HG02852 (cell line): ENCODE data around the gene IQCK.
"Not testable (repeated sequence)": the region's sequence is repeated elsewhere in the genome, so short reads cannot be mapped to it uniquely, and the experiment has no call there.

Experiments used
- ATAC-seq: cut with Tn5 transposase; IDR thresholded peaks from one replicate; pipeline ENCODE4 v1.9.1; 2021; ENCODE audit warnings: mild to moderate bottlenecking, moderate library complexity; ENCODE audit not compliant: unreplicated experiment

IQCK gene

DNA sequence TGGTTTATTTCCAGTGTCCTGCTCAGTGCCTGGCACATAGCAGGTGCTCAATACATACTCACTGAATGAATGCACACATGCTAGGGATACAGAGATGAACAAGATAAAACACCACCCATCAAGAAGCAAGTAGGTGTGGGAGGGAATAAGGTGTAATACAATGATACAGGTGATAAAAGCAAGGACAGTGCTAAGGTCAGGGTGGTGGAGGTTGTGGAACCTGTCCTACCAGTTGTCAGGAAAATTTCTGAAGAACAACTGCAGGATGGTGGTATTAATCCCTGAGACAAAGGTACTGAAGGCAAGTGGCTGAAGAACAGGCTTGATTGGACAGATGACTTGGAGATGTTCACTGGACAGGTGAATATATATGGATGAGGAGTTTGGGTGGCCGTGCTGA, 1.9 kb upstream of the IQCK start:
- no peak for ATAC-seq

DNA sequence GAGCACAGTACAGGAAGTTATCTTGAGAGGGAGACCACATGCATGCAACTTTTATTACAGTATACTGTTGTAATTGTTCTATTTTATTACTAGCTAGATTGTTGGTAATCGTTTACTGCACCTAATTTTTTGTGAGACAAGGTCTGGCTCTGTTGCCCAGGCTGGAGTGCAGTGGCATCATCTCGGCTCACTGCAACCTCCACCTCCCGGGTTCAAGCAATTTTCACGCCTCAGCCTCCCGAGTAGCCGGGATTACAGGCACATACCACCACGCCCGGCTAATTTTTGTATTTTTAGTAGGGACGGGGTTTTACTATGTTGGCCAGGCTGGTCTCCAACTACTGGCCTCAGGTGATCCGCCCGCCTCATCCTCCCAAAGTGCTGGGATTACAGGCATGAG, 1.3 kb upstream of the IQCK start:
- ATAC-seq, result not testable (repeated sequence)

DNA sequence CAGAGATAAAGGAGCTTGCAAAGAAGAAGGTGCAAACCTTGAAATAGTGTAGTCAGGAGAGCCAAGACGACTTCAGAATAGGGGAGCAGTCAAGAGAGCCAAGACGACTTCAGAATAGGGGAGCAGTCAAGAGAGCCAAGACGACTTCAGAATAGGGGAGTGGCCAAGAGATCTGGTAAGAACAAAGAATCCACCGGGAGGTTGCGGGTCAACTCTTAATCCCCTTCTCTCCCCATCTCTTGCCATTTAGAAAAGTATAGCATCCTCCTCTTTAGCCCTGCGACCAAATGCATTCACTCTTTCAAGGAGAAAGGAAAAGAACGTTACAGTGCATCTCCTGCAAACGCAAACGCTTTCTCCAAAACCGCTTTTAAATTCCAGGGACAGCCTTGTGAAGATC, 757 bp upstream of the IQCK start:
- ATAC-seq, result no peak

DNA sequence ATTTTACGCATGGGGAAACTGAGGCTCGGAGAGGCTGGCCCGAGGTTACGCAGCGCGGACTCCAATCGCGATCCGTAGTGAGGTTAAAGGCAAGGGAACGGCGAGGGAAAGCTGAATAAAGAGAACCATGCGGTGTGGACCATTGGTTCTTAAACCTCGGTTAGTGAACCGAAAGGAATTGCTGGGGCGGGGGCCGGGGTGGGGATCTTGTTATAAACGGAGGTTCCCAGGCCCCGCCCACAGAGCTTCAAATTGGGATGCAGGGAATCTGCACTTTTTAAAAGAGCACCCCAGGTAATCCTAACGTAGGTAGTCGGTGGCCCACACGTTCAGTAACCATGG, 524 bp downstream of the IQCK start:
- no peak for ATAC-seq

DNA sequence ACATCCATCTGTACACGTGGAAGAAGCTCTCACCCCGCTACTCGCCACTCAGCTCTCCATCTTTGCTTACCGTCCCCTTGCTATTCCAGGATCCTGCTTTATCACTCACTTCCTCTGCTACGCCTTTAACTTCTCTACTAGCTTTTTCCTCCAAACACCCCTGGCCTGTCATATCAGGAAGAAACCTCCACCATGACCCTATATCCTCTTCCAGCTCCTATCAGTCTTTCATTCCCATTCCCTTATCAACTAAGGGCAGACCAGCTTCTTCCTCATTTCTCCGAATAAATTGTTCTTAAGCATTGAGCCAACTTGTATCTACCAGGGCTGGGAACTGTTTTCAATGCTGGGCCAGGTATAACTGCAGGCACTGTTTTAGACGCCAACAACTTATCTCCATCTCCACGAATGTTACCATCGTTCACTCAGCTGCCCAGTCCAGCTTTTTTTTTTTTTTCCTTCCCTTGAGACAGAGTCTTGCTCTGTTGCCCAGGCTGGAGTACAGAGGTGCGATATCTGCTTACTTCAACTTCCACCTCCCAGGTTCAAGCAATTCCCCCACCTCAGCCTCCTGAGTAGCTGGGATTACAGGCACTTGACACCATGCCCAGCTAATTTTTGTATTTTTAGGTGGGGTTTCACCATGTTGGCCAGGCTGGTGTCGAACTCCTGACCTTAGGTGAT, 4.3 kb downstream of the IQCK start:
- ATAC-seq, result no peak

DNA sequence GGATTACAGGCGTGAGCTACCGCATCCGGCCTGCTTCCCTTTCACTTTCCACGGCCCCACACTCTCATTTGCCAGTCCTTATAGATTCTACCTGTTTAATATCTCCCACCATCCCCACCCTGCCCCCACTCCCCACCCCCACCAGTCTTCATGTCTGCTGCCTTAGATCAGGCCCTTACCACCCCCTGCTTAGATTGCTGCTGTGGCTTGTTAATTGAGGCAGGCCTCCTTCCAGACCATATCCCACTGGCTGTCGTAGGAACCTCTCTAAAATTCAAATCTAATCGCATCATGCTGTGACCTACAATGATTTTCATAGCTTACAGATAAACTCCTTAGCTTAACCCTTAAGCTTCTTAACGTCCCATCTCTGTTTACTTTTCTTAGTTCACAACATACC, 4.9 kb downstream of the IQCK start:
- ATAC-seq, result no peak

DNA sequence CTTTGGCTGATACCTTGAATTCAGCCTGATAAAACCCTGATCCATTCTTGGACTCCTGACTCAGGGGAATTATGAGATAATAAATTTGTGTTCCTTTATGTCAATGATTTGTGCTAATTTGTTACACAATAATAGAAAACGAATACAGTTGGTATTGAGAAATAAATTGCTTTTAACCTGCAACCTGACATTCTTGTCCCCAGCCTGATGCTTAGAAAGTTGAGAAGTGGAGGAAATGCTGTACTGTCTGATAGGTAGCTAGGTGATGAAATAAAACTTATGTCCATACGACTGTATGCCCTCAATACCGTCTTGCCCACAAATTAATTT, 10.5 kb downstream of the IQCK start:
- no peak for ATAC-seq

DNA sequence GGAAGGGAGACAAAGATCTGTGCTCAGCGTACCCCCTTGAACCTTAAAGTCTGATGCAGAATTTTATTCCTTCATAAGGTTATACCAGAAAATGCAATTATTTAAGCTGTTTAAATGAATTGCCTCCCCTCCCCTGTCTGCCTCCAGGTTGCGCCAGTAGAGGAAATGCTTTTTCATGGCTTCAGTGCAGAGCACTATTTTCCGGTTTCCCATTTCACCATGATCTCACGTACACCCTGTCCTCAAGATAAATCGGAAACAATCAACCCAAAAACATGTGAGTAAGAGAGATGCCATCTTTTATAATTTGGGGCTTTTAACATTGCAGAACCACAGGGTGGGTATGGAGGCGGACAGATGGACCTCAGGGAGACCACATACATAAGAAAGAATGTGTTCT, 15.5 kb downstream of the IQCK start:
- no peak for ATAC-seq

DNA sequence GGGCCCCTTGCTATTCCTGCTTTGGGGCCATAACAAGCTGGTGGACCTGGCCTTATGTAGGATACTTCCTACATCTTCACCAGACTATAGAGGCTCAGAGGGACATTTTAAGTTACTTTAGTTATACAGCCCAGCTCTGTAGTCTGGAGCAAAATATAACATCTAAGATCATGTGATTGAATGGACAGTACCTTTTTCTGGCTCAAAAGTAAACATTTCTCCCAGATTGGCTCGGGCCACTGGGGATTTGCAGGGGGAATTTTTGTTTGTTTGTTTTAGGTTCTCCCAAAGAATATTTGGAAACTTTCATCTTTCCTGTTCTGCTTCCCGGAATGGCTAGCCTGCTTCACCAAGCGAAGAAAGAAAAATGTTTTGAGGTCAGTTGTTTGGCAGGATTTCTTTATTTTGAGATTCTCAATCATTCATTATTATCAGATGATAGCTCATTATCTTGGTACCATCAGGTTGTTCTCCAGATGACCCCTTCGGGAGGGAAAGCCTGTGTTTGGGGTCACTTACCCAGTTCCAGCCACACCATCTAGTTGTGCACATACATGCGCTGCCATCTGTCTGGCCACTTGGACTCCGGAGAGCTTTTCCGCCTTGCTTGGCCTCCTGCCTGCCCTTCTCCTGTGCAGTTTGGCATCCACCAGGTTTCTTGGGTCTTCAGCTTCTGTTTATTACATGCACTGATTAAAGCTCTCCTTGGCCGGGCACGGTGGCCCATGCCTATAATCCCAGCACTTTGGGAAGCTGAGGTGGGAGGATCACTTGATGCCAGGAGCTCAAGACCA, 17.2 kb downstream of the IQCK start:
- no peak for ATAC-seq

DNA sequence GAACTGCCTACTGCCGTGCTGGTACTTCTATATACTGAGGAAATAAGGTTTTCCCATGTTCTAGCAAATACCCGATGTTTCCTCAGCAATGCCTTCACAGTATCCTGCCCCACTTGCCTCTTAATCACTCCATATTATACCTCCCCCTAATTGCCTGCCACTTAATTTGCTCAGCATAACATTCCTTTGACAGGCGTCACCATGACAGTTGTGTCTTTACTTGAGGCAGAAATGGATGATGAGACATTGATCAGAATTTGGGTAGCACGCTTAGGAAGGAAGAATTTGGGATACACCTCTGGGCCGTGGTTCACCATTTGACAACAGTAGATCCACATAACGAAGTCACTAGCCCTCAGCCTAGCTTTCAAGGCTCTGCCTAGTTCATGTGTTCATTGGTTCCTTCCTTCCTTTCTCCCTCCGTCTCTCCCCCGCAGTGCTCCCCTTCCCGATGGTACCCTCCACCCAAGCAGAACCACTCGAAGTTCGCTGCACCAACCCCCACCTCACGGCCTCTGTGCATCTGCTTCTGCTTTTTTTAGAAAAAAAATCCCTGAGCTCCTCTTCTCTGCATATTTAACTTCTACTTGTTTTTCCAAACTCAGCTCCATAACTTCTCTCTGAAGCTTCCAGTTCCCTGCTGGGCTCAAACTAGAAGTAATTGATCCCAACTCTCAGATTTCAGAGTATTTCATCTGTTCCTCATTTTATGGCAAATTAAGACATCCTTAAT, 19.4 kb downstream of the IQCK start:
- ATAC-seq, result no peak

DNA sequence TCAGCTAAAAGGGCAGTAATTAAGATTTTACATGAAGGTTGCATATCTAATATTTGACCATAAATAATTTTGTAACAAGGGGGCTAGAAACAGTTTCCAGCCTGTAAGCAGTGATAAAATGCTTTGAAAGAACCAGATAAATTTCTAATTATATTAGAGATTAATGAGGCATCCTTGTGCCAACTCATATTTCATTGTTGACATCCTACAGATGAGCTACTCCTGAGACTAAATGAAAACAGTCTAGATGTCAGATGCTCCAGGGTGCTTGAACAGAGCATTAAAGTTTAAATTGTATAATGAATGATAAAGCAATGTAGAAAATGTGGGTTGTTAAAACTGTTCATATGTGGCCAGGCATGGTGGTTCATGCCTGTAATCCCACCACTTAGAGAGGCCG, 23.3 kb downstream of the IQCK start:
- ATAC-seq, result no peak

DNA sequence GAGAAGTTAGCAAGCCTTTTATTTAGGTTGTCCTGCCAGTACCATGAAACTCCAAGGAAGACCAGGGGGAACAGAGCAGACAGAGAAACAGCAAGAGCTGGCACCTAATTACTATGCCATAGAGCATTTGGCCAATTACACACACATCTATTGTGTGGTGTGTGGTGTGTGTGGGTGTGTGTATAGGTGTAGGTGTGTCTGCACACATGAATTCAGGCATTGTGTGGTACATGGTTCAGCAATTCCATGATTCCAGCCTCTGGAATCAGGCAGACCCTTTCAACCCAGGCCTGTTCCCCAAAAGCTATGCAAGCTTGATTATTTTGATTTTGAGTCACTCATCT, 25.7 kb downstream of the IQCK start:
- ATAC-seq, result no peak

DNA sequence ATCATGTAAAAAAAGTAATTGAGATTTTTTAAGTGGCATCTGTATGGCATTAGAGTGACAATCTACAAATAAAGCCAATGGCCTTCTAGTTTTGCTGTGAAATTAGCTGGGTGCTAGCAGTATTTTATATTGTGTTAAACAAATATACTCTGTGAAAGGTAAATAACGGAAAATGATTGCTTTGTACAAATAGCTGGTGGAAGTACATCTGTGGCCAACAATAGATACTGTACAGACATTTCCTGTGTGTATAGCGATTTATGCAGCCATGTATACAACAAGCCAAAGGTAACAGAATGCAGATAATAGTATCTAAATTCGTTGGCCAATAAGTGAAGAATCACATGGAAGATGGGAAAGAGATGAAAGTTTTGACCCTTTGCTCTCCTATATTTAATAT, 26.6 kb downstream of the IQCK start:
- ATAC-seq, result no peak

DNA sequence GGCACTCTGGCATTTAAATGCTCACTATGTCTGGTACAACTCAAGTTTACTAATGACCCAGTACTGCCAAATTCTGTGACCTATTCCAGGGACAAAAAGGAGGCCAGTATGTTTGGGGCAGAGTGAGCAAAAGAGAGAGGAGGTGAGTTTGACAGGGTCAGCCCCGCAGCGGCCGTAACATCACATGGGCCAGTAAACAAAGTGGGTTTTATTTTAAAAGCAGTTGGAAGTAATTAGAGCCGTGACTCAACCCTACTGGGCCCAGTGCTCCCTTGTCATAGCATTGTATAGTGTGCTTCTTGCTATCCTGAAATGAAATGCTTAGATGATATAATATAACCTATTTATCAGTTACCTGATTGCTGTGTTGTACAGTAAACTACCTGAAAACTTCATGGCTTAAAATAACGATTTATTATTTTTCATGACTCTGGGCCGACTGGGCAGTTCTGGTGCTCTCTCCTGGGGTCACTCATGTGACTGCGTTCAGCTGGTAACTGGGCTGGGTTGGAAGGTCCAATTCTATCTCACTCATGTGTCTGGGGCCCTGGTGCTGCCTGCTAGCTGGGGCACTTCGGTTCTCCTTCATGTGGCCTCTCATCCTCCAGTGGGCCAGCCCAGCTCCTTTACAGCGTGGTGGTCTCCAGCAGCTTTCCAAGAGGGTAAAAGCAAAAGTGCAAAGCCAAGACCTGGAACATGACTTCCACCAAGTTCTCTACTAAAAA, 27.4 kb downstream of the IQCK start:
- no peak for ATAC-seq

DNA sequence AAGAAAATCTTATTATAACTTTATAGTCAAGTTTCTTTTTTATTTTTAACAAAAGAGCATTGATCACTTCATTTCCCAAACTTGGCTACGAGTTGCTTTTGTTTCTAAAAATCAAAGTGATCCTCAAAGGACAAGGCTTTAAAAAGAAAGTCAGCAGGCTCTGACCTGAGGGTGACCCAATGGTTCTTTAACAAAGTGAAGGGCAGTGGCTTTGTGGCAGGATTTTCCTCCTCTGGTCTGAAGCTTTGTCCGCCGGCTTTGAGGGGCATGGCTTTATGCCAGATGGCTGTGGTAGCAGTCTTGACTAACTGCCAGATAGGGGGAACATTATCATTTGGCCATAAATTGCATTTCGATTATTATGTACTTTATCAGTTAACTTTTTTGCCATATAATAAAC, 28.5 kb downstream of the IQCK start:
- no peak for ATAC-seq

DNA sequence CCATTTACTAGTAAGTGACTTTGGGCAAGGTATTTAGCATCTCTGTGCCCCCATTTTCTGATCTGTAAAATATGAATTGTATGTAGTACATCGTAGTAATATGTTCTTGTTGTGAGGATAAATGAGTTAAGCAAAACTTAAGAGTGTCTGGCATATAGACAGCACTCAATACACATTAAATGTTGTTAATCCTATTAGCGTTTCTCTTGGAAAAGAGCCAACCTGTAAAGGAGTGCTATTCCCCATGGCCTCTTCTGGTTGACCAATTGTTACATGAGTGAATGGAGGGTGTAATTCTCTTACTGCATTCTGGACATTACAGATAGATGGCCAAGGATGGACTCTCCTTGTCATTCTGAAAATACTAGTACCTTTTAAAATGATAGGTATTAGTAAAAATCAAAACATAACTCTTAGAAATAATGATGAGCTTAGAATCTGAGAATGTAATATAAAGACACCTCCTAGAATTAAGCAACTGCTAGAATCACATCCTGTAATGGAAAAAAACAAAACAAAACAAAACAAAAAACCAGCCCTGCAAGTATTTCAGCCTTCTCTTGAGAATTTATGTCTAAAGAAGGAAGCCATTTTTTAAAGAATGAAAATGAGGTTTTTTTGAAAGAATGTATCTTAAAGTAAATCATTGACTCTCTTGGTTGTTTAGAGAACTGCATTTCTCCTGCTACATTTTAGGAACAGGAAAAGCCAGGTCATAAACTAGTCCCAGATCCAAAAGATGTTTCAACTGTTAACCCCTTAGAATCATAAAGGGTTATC, 30.5 kb downstream of the IQCK start:
- no peak for ATAC-seq

DNA sequence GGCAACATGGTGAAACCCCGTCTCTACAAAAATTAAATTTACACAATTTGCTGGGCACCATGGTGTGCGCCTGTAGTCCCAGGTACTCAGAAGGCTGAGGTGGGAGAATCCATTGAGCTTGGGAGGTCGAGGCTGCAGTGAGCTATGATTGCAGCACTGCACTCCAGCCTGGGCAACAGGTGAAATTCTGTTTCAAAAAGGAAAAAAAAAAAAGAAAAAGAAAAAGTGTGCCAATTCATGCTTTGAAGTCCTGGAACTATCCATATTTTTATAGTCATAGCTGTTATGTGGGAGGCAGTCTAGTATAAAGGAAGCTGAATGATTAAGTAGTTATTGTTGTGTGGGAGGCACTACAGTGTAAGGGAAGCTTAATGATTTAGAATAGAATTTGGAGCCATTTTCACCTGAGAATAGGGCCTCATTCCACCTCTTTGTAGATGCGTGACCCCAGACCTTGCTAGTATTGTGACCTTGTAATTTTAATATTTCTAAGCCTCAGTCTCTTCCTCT, 31.6 kb downstream of the IQCK start:
- ATAC-seq, result no peak

DNA sequence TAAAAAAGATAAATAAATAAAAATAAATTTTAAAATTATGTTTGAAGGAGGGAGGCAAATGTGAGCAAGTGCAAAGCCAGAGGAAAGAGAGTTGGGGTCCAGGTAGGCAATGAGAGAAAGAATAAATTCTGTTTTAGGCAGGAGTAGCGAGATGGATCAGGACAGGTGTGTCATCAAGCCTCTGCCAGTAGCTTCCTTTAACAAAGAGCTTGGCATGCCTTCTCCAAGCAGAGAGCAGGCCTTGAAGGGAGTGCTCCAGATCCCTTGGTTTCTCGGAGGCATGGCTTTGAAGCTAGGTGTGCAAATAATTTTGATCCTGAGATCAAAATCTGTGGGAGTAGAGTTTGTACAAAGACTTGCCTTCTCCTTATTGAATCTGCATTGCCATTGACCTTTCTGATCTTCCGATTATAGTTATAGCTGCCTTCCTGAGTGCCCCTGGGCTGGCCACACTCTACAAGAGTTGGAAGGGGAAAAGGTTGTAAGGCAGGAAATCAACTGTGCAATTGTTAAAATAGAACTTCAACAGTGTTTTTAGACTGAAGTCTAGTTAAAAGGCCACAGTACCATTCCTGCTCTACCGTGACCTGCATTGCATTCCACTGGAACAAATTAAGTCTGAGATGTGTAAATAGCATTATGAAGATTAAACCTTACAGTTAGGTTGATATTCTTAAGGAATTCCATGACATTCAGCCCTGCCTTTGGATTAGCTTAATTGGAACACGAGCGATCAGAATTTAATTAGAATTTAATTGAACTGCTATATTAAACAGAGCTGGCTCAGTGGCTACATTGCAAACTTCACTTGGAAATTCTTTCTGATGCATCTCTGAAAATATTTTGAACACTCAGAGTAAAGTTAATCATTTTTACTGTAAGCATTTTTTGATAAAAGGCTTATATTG, 33.7 kb downstream of the IQCK start:
- no peak for ATAC-seq

DNA sequence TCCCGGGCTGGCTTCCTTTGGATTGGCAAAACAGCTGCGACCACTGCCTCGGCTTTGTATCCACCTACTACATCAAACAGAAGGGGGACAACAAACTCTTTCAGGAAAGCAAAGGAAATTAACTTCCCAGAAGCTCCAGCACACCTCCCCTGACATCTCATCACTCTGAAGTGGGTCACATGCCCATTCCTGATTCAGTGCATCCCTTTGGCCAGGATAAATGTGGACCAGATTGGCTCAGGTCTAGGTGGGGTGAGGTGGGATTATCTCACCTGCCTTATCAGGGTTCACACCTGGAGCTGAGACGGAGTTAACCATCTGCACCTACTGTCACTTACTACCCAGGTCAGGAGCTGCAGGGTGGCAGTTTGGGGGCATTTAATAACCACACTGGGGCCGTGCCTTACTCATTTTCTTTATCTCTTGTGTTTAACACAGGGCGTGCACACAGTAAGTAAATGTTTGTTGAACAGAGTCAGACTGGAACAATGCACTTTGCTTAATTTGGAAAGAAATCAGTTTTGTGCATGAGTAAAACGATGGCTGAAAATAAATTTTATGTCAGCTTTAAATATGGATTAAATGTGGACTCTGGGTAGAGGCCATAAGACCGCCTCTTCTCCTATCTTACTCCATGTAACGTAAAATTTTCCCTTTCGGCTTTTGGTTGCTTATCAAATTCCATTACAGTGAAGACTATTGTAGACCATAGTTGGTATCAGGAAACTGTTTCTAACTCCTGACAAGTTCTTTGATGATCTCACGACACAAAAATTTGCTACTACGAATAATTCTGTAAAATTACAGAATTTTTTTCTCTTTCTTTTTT, 36.0 kb downstream of the IQCK start:
- no peak for ATAC-seq
